NCI-H2196 treated with DMSO at 0.1 percent for 48 hours (cell line): ENCODE results near the gene PLPP4.

ENCODE experiments used
- DNase-seq: peaks from one replicate; lab custom pipeline; 2025; ENCODE audit not compliant: unreplicated experiment; lab: John Stamatoyannopoulos, UW

PLPP4 gene

DNA sequence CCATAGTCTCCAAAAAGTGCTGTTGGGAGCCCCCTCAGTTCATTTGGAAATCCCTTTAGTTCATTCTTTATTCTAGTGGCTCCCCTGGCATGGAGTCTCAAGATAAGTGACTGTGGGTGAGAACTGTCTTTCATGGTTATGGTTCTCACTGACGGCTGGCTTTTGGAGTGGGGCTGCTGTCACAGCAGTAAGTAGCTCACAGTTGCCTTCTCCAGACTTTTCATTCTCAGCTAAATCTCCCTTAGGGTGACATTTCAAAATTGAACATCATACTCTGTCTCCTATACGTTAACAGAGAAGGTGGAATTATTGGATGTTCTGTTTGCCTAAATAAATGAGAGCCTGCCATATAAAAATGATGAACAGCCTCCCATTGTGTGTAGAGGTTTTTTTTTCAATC is 58.7 kb downstream of the PLPP4 start:
- no peak for DNase-seq

DNA sequence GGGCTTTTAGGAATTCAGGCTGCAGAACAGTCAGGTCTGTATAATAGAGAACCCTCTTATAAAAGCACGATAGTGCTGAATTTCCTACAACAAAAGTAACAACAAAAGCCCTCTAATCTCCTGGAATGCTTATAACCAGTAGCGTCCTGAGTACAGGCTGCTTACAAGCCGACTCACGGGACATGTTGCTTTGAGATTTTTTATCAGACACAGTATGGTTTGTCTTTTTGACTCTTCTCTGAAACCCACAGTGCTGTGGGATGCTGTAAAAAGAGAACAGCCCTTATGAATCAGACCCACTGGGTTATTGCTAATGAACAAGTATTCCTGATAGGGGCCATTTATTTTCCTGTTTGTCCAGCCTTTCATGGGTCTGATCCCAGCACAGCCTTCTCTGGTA is 59.4 kb downstream of the PLPP4 start:
- DNase-seq: no peak

DNA sequence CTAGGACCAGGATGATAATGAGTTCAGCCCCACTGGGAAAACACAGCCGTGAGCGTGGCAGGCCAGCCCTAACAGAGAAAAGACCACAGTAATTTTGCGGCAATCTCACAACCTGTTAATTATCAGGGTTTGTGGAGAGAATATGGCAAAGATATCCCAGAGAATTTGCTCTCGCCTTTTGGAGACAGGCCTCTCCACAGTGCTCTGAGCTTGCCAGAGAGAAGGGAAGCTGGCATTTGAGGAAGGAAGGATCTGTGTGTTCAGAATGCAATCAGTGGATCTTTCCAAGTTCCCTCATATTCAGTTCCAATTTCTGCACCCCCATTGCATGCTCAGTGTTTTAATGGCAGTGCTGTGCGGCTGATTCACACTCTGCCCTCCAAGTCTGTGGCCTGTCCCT is 60.2 kb downstream of the PLPP4 start:
- DNase-seq: no peak

DNA sequence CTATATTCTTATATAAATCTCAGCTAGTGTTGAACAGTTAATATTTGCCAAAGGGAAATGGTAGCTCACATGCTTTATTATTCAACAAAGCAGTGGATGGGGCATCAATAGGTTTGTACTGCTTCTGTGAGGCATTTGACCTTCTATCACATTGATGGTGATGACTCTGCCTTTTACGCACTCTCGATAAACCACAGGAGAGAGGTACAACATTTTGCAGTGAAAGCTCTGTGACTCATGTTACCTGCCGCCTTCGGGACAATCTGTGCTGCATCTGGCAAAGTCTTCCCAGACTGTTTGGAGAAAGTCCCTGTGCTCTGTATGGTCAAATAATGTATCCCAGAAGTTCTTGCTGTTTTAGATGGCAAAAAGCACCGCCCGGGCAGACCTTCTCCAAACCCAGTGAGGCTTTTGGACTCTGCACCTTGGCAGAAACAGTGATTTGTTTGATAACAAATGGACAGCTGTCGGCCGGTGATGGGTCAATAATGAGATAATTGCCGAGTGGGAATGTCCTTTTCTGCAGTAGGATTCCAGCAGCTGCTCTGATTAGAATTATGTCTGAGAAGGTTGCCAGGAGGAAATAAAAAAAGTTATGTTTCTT is 61.0 kb downstream of the PLPP4 start:
- DNase-seq: no peak

DNA sequence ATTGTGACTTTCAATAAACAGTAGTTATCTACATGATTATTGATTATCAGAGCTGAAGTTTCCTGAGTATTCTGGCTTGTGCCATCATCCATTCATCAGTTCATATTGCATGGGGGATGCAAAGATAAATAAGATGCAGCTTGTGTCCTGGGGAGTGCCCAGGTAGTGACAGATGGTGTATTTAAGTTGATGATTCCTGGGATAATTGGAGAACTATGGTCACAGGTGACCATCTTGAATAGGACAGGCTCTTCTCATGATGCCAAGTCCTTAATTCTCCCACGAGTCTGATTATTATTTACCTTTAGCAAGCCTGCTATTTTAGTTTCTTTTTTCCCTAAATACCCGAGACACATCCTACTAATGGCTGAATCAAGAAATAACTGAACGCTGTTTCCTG is 64.9 kb downstream of the PLPP4 start:
- DNase-seq: no peak

DNA sequence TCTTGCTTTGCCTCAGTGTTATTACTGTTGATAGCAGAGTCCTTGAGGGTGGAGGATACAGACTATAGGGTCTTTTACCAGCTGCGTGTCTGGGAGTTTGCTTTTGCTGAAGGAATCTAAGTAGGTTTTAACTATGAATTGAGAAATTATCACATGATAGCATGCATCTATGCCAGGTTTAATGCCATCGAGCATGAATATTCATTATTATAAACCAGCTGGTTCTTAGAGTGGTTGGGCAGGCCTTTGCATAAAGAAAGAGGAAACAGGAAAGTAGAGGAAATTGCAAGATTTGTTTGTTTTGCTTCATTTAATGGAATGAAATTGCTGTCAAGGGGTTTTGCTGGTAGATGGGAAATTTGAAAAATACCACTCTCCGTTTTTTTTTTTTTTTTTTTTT is 70.7 kb downstream of the PLPP4 start:
- DNase-seq: no peak

DNA sequence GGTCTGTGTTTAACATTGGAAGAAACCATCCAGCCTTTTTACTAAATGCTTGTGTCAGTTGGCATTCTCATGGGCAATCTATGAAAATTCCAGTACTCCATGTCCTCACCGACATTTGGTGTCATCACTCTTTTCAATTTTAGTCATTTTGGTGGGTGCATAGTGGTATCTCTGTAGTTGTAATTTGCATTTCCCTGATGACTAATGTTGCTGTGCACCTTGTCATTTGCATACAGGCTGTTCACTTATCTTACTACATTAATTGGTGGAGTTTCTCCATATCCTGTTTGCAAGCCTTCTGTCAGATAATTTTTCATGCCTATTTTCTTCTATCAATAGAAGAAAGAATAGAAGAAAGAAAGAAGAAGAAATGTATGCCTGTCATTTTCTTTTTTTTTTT is 73.7 kb downstream of the PLPP4 start:
- DNase-seq: no peak

DNA sequence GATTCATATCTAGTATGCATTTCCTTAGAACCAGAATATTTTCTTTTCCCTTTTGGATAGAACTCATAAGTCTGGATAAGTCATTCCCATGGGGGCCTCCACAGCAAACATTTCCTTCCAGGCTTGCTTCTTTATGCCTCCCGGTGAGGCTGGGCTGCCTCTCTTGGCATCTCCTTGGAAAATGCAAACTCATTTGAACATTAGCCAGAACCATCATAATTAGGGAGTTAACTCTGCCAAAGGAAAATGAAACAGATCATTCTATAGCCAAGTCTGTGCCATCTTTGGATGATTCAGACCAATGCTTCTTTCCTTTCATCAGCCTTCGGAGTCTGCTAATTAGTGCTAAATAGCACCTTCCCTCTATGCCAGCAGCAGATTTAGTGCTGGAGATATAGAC is 81.1 kb downstream of the PLPP4 start:
- no peak for DNase-seq

DNA sequence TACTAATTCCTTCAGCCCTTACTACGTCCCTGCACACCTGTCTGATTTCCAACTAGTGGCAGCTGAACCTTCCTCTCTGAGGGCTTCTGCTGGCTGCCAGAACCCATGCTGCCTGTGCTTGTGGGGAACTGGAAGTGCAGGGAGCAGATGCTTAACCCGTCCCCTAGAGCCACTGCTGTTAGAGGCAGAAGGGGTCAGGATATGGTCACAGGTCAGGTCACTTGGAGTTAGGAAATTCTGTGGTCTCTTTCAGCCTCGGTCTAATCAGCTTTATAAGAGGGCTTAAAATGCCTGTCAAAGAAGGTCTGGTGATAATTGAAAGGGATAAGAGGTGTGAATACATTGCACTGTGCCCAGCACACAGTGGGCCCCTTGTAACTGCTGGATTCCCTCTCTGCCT is 82.0 kb downstream of the PLPP4 start:
- no peak for DNase-seq

DNA sequence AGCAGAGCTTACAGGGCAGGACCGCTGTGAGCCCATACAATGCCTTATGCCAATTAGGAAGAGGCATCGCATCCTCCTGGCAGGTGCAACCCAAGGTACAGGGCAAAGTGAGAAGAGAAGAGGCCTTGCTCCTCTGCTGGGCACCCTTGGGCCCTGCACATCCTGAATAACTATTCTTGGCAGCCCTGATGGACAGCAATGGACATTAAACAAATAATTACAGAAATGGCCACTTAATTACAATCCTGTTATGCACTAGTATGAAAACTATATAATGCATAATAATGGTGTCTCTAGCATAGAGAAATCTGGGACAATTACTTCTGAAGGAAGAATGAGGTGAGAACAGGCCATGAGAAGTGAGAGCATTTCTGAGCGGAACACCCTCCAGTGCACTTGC is 83.5 kb downstream of the PLPP4 start:
- no peak for DNase-seq

DNA sequence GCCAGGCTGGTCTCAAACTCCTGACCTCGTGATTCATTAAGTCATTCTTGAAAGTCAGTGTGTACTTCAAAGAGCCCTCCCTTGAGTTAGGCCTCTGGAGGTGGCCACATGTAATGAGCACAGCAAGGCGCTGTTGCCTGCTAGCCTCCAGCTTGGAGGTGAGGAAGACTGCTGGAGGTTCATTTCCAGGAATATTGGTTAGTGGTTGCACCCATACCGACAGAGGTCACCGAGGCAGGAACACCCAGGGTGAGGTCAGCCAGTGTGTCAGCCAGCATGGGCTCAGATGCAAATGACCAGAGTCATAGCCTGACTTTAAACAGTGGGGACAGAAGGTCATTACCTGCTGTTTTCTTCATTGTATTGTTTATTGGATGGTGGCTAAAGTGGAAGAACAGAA is 85.0 kb downstream of the PLPP4 start:
- DNase-seq: no peak

DNA sequence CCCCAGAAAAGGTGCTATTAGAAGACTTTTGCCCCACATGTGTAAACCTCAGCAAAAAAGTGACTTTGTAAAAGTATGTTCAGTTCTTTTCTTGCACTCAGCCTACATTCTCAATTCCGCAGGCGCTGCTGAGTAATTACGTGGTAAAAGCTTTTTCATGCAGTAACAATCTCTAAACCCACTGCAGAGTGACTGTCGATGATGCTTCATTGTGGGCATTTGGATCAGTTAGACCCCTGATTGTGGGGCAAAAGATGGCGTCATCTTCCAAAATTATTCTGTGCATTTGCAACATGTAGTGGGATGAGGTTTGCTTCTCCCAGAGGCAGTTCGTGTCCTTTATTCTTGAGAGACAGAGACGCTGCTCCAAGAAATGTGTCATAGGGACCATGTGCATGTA is 85.6 kb downstream of the PLPP4 start:
- DNase-seq: no peak

DNA sequence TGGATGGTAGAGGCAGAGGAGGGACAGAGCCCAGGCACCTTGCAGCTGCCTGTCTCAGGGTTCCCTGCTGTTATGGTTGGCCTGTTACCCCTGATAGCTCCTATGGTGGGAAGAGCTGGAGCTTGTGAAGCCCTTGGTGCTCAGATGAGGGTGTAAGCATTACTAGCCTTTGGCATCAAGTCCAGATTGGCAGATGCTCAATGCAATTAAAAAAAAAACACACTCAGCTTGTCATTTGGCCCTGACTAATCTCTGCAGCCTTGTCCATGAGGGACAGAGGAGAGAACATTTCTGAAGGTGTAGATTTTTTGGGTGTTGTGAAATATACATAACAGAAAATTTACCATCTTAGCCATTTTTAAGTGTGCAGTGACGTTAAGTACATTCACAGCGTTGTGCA is 86.3 kb downstream of the PLPP4 start:
- no peak for DNase-seq

DNA sequence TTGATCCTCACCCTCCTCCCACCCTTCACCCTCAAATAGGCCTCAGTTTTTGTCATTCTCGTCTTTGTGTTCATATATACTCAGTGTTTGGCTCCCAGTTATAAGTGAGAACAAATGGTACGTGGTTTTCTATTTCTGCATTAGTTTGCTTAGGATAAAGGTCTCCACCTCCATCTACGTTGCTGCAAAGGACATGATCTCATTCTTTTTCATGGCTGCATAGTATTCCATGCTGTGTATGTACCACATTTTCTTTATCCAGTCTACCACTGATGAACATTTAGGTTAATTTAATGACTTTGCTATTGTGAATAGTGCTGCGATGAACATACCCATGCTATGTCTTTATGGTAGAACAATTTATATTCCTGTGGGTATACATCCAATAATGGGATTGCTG is 91.2 kb downstream of the PLPP4 start:
- no peak for DNase-seq

DNA sequence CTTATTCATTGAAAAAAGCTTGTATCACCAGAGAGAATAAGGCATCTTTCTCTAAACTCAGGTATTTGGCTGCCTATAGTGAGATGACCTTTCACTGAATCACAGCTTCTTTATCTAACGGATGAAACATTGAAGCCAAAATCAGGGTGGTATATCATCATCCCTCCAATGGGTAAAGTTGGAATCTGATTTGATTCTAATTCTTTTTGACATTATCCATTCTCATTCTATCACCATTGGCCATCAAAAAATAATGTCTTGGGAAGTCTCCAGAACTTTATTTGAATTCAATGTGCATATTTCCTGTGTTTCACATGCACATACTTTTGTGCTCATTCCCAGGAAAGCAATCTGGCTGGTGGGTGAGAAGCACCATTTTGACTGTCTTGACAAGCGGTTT is 95.2 kb downstream of the PLPP4 start:
- no peak for DNase-seq

DNA sequence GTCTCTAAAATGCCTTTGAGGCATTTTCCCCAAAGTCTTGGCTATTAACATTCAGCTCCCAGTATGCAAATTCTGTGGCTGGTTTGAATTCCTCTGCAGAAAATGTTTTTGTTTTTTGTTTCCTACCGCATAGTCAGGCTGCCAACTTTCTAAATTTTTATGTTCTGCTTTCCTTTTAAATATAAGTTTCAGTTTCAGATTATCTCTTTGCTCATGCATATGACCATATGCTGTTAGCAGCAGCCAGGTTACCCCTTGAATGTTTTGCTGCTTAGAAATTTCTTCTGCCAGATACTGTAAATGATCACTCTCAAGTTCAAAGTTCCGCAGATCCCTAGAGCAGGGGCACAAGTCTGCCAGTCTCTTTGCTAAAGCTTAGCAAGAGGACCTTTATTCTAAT is 96.9 kb downstream of the PLPP4 start:
- DNase-seq: no peak

DNA sequence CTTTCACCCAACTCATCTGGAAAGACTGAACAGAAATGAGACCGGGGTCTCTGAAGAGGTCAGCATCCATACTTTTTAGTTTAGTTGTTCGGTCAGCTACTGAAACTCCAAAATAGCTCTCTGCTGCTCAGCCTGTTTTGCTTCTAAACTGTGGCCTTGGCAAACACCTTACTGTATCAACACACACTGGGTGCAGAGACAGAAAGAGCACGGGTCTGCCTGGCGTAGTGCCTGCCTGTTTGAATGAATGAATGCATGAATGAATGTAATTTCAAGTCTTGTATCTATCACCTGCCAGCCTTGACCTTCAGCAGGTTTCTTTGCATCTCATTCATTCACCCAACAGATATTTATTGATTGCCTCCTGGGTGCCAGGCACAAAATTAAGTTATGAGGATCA is 98.4 kb downstream of the PLPP4 start:
- no peak for DNase-seq

DNA sequence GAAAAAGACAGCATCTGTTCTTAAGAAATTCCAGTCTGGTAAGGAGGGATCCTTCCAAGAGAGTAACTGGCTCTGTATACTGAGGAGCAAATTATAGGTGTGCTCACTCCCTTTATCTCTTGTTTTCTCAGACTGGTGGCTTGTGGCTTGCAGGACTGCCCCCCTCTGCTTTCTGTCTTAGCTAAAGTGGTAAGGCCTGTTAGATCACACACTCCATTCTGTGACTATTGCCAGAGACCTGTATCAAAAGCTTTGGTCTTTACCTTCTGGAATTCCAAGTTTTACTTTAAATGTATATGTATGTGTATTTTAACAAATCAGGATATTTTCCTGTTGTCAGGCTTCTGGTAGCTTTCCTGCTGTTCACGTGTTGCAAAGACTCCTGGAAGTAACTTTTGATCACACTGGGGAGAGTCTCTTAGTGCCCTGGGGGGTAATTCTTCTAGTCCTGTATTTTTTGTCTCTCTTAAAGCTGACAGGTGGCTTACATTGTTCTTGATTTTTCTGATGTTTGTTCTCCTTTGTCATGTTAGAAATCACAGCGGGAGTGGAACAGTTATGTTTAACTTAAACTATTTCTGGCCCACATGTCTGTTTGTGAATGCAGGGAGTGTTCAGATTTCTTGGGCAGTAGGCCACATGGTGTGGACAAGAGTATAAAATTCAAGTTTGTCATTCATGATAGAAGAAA is 99.0 kb downstream of the PLPP4 start:
- DNase-seq: no peak

DNA sequence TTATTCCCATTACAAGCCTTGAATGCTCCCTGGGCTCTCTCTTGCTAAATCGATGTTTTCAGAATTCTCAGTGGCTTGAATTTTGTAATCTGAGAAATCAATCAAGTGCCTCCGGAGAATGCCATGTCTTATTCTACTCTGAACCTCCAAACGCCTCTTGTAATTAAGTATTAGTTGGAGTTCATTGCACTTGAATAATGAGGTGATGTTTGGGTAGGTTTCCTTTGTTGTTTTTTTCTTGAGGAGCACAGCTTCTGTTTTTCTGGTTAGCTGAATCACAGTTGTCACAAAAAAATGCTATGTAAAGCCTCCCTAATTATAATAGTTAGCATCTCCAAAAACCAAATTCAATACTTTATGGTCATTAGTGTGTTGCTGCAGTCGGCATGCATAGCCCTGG is 100.3 kb downstream of the PLPP4 start:
- DNase-seq: no peak

DNA sequence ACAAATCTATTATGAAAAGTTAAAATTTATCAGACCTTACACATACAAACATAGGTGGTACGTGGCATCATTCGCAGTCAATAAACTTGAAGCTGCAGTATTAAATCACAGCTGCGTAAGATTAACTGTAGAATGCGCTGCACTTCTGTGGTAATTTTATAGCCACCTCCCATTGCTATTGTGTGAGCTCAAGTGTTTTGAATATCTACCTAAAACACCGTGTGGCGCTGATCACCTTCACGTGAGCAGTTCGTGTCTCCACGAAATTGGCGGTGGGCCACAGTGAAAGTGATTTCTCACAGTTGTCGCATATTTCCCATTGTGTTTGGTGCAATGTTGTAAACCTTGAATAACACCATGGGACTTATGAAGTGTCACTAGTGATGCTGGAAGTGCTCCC is 102.8 kb downstream of the PLPP4 start:
- no peak for DNase-seq

DNA sequence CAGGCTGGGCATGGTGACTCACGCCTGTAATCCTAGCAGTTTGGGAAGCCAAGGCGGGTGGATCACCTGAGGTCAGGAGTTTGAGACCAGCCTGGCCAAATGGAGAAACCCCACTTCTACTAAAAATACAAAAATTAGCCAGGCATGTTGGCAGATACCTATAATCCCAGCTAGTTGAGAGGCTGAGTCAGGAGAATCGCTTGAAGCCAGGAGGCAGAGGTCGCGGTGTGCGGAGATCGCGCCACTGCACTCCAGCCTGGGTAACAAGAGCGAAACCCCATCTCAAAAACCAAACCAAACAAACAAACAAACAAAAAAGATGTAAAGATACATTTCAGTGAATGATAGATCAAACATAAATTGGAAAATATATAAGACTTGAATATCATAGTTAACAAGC is 105.9 kb downstream of the PLPP4 start:
- no peak for DNase-seq

DNA sequence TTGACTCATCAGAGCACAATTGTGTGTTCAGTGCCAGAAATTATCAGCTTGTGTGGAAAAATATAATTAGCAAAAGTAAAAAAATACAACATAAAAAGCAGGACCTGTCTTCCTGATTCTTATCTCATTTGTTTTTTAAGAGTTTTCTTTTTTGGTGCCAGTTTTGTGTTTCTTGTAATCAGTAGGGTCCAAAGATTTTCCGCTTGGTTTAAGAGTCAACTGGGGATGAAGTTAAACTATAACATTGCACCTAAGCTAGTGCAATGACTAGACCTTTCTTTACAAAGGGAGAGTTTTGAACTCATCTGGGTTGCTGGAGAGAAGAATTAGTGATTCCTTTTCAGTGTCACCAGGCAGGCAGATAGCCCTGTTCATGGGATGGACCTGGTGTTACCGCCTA is 113.4 kb downstream of the PLPP4 start:
- no peak for DNase-seq

DNA sequence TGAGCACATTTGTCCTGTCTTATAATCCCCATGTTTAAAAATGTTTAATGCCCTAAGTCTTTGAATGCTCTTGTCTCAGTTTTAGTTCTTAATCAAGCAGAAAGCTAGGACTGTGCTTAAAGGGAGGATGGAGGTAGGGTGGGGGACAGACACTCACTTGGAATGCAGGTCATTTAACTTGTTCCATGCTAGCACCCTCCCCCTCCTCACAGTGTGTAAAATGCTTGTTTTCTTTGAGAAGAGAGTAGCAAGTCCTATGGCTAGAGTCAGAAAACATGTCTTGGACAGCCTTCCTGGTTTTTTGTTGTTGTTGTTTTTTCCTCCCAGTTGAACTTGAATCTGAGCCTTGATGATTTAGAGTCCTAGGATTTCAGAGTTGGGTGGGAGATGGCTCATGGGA is 114.2 kb downstream of the PLPP4 start:
- DNase-seq: no peak
